Astrocyte of the cerebellum (primary cell): ENCODE data around the gene AGAP2.

Experiments
- DNase-seq: peaks from one replicate; pipeline ENCODE4 v3.0.0-alpha.2; 2011; ENCODE audit warnings: low read depth
- H3K4me3 ChIP-seq: 2 replicates; pipeline ENCODE4 v1.5.1; 2011; ENCODE audit warnings: mild to moderate bottlenecking, low read depth, low read length, moderate library complexity
- CTCF ChIP-seq: IDR thresholded peaks from 2 replicates; pipeline ENCODE4 v1.5.1; 2012; ENCODE audit warnings: low read length, low read depth, moderate library complexity, mild to moderate bottlenecking; ENCODE audit errors: missing control alignments
- in situ Hi-C: cut with HindIII; loops from 2 replicates; pipeline ENCODE4 v1.10.0; 2017; ENCODE audit warnings: low sequenced_read_pairs

The AGAP2 gene

DNA sequence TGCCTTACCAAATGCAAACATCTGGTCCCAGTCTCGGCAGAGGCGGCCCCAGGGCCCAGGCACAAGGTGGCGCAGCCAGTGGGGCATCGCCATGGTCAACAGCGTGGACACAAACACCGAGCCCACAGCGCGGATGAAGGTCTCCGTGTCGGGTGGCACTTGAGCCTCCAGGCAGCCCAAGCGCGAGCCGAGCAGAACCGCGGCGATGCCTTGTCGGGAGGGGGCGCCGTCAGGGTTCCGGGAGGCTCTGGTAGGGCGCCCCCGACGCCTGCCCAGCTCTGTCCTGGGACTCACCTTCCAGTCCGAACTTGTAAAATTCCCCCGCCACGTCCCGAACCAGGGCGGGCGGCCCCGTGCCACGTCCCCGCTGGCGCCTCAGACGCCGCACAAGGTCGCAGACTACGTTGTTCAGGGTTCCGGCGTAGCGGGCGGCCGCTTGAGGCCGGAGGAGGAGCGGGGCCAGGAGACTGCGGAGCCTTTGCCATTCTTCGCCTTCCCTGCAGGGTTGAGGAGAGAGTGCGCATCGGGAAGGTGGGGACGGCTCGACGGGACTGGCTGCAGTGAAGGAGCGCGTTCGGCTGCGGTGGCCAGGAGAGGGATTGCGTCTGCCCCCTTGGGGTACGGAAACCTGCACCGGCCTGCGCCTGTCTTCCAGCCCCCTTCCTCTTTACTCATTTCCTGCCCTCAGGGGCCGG, 26.6 kb upstream of the AGAP2 start:
- no peak for DNase-seq
- peak overlapping the region; percentile 21 for H3K4me3 ChIP-seq
- peak; percentile 22 for TF ChIP-seq CTCF
- in situ Hi-C loops, result no loop called here

DNA sequence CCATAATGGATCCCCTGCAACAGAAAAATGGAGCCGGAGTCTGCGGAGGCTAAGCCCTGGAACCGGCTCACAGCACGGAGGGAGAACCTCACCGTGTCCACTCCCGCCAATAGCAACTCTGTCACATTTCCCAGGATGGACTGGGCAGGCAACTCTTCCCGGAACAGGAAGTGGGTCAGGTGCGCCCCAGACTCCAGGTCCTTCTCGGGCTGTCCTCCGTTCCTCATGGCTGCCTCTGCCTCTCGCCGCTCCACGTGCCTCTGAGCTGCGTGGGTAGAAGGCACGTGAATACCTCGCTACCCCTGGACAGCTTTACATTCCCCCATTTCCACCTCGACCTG, 26.1 kb upstream of the AGAP2 start:
- DNase-seq, result no peak
- no peak for TF ChIP-seq CTCF
- in situ Hi-C loops, result no loop called here
- H3K4me3 ChIP-seq, result peak overlapping the region; percentile 21

GRCh38 chr12:57763881-57764661, 25.5 kb upstream of the AGAP2 start:
- no peak for DNase-seq
- TF ChIP-seq CTCF, result no peak
- no peak overlapping the region for H3K4me3 ChIP-seq
- in situ Hi-C loops, result no loop called here

DNA sequence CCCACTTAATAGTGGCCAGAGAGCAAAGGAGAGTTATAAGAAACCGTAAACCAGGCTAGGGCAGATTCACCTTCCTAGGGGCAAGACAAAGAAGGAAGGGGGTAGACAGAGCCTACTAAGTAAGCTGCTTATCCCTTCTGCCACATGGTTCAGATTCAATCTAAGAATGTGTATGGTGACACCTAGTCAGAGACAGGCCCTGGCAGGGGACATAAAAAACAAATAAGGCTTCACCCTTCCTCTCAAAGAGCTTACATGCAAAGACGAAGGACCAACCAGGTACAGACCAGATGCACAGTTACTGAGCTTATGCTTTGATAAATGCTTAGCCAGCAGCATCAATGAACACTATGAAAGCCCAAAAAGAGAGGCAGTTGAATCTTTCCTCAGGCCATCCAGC, 23.9 kb upstream of the AGAP2 start:
- in situ Hi-C loops, result no loop called here
- H3K4me3 ChIP-seq, result no peak overlapping the region
- no peak for TF ChIP-seq CTCF

DNA sequence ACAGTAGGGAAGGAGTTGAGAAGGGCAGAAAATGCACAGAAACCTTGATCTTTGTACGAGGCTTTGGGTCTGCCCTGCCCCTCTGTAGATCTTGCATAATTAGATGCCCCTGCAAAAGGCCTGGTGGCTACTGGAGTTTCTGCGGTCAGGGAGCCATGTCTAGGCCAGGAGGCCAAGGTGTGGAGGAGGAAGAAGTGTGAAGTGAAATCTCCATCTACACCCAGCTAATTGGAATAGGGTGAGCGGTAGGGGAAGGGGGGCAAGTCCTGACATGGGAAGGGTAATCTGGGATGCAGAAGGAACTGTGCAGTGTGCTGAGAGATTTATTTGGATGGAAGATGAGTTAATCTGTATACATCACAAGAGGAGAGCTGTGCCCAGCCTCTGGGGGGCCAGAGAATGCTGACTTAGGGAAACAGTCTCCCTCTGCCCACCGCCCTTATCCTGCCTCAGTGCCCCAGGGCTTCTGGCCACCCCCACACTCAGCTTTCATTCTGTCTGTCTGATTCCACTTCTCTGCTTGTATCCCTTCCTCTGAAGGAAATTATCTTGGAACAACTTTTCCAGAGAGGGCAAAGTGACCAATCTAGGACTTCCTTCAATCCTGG, 23.0 kb upstream of the AGAP2 start:
- no peak overlapping the region for H3K4me3 ChIP-seq
- no peak for DNase-seq
- in situ Hi-C loops, result no loop called here
- TF ChIP-seq CTCF, result no peak

More for the DNA sequence above, 23.9 kb upstream of the AGAP2 start:
- no peak for DNase-seq

GRCh38 chr12:57760347-57760982, 21.9 kb upstream of the AGAP2 start:
- H3K4me3 ChIP-seq, result no peak overlapping the region
- no peak for DNase-seq
- in situ Hi-C loops, result no loop called here
- no peak for TF ChIP-seq CTCF
